ENCODE results near the gene PER2. TPM values are rescaled to one million over a fixed set of nuclear protein-coding genes. Genes with fewer than 3 reads are reported as not detected.

The PER2 gene
- total RNA-seq, 2 experiments from 2014 or later: 17.4 to 17.6 TPM

DNA sequence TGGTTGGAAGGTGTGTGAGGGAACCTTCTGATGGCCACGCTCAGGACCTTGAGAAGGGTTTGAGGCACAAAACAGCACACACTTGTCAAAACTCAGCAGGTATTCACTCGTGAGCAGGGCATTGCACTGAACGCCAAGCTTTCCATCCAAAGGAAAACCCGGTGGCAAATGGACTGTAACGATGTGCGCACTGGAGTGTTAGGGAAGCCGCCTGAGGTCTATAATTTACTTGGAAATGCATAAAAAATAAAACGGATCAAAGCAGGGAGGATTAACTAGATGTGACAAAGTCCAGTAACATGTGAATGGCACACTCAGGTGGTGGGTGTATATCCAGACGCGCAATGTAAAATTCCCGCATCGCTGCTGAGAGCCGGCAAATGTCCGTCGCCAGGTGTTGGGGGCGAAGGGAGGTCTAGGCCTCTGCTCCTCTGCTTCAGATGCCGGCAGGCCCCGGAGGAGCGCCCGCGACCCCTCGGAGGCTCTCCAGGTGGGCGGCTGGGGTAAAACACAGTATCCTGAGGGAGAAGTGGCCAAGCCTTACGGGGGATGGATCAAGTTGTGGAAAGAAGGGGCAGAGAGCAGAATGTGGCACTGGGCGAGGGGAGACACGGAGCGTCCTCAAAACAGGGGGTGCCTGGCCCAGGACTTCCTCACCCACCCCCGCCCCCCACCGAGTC, 63.9 kb downstream of the PER2 start:
- TF ChIP-seq, protein P1, sequence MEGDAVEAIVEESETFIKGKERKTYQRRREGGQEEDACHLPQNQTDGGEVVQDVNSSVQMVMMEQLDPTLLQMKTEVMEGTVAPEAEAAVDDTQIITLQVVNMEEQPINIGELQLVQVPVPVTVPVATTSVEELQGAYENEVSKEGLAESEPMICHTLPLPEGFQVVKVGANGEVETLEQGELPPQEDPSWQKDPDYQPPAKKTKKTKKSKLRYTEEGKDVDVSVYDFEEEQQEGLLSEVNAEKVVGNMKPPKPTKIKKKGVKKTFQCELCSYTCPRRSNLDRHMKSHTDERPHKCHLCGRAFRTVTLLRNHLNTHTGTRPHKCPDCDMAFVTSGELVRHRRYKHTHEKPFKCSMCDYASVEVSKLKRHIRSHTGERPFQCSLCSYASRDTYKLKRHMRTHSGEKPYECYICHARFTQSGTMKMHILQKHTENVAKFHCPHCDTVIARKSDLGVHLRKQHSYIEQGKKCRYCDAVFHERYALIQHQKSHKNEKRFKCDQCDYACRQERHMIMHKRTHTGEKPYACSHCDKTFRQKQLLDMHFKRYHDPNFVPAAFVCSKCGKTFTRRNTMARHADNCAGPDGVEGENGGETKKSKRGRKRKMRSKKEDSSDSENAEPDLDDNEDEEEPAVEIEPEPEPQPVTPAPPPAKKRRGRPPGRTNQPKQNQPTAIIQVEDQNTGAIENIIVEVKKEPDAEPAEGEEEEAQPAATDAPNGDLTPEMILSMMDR (IDR thresholded peaks at IDR 0.05): no peak
- H3K27me3 Mint-ChIP-seq: no peaks in the 10 kb centered on the region
- H3K9me3 Mint-ChIP-seq: no peaks in the 10 kb centered on the region
- no peak overlapping the region for H3K4me3 Mint-ChIP-seq
- H3K27ac Mint-ChIP-seq: no peak overlapping the region
- ATAC-seq: no peak
- CTCF ChIA-PET: no interaction called here
- H3K4me1 Mint-ChIP-seq (ENCODE audit: low read depth): no peaks in the 10 kb centered on the region
- POLR2A ChIA-PET: interaction anchor here (1.0 kb wide), 1 partner anchor 12 kb away, joined by 3 read pairs; no protein-coding TSS in a partner anchor
- no peak for DNase-seq
- H3K36me3 Mint-ChIP-seq (ENCODE audit: low read depth): no peaks in the 10 kb centered on the region
- intact Hi-C loops (cut with micrococcal nuclease): no loop called here

DNA sequence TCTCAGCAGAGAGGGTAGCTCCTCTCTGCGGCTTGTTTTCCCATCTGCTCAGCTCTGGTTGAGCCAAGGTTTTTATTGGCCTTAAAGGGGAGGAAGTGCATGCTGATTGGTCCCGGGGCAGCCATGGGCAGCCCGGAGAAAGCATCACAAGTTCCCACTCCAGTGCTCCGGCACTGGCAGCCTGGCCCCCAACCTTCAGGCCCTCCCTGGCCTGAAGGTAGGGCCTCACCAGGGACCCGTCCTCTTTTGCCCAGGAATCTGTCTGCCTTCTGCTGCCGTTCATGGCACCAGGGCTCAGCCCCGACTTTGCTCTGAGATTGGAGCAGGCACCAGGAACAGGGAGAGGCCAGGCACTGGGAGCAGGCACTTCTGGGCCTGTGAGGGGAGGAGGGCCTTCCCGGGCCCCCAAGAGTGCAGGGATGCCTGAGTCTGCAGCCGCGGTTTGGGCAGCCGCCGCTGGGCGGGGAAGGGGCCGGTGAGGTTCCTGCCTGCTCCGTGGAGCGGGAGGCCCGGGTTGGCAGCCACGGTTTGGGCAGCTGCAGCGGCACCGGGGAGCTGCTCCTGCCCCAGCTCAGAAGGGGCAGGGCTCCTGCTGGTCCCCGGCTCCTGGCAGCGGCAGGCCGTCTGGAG, 67.4 kb downstream of the PER2 start:
- Mint-ChIP-seq H3K9me3 (no peaks in the 10 kb centered on the region), H3K36me3 (ENCODE audit: low read depth) (no peaks in the 10 kb centered on the region), H3K4me1 (ENCODE audit: low read depth) (no peaks in the 10 kb centered on the region), H3K27ac (no peak overlapping the region), H3K27me3 (peaks cover 1% of the 10 kb centered on the region), H3K4me3 (peak overlapping the region; percentile 19)
- ChIA-PET CTCF (no interaction called here), POLR2A (no interaction called here)
- ATAC-seq (peak; percentile 24), DNase-seq (no peak)
- intact Hi-C loops (cut with micrococcal nuclease): no loop called here
- TF ChIP-seq, protein P1 (IDR thresholded peaks at IDR 0.05): no peak

DNA sequence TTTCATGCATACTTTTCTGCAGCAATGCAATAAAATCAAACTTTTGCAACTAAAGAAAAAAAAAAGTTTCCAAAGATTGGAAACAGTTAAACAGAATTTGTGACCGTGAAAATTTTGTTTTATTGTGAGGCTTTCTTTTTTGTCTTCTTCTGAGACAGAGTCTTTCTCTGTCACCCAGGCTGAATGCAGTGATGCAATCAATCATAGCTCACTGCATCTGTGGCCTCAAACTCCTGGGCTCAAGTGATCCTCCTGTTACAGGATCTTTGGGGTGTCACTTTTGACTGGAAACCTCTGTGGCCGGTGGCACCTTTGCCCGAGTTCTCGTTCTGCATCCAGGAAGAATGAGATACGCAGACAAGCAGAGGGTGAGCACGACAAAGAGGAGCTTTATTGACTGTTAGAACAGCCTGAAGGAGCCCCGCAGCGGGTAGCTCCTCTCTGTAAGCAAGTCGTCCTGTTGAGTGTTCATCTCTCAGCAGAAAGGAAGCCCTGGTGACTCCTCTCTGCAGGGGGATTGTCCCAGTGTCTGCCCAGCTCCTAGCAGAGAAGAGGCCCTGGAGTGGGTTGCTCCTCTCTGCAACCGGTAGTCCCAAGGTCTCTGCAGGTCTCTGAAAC, 68.0 kb downstream of the PER2 start:
- DNase-seq (no peak), ATAC-seq (no peak)
- no peaks in the 10 kb centered on the region for H3K36me3 Mint-ChIP-seq (ENCODE audit: low read depth)
- H3K4me3 Mint-ChIP-seq: no peak overlapping the region
- TF ChIP-seq, protein P1 (IDR thresholded peaks at IDR 0.05): no peak
- ChIA-PET CTCF (no interaction called here), POLR2A (no interaction called here)
- H3K27me3 Mint-ChIP-seq: peaks cover 4% of the 10 kb centered on the region
- H3K4me1 Mint-ChIP-seq (ENCODE audit: low read depth): no peaks in the 10 kb centered on the region
- intact Hi-C loops (cut with micrococcal nuclease): no loop called here
- H3K27ac Mint-ChIP-seq: no peak overlapping the region
- H3K9me3 Mint-ChIP-seq: no peaks in the 10 kb centered on the region

DNA sequence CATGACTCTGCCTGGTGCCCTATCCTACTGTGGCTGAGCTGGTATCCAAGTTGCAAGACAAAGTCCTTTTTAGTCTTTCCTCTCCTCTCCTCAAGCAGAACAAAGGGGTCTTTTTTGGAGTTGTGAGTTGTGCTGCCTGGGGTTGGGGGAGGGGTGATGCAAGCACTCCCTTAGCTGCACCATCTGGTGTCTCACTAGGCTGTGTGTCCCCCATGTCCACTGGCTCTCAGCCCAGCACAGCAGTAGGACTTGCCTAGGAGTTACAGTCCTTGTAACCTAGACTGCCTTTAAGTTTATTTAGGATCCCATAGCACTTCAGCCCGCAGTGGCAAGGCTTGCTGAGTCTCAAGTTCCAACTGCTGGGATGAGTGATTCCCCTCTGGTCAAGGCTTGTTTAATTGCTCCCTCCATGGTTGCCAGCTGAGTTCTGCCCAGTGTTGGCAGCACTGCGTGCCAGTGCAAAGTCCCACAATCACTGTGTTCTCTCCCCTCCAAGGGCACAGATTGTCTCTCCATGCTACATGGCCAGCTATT, 71.7 kb downstream of the PER2 start:
- Mint-ChIP-seq H3K4me3 (no peak overlapping the region), H3K9me3 (no peaks in the 10 kb centered on the region), H3K27me3 (peaks cover 18% of the 10 kb centered on the region), H3K36me3 (ENCODE audit: low read depth) (no peaks in the 10 kb centered on the region), H3K4me1 (ENCODE audit: low read depth) (no peaks in the 10 kb centered on the region), H3K27ac (no peak overlapping the region)
- intact Hi-C loops (cut with micrococcal nuclease): no loop called here
- TF ChIP-seq, protein P1 (IDR thresholded peaks at IDR 0.05): no peak
- CTCF ChIA-PET: no interaction called here
- ATAC-seq: no peak
- no peak for DNase-seq
- POLR2A ChIA-PET: interaction anchor here (2.0 kb wide), 1 partner anchor 13 kb away, joined by 8 read pairs; the partner anchor contains the start of gene ILKAP

DNA sequence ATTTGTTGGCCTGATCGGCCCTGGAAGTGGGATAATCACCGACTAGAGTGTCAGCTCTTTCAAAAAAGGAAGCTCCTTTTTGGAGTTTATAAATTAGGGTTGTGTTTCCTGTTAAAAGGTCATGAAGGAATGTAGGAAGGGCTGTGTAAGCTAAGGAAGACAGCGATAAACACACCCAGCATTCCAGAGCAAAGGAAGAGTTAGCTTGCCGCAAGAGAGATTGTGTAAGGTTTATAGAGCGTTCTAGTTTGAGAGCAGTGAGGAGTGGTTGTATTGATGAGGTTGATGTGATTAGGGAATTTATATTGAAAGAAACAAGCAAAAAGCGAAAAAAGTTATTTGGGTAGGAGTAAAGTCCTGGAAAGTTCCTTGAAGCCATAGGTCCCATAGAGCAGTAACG, 81.4 kb downstream of the PER2 start:
- no peak for ATAC-seq
- intact Hi-C loops (cut with micrococcal nuclease): no loop called here
- TF ChIP-seq, protein P1 (IDR thresholded peaks at IDR 0.05): no peak
- peaks cover 3% of the 10 kb centered on the region for H3K36me3 Mint-ChIP-seq (ENCODE audit: low read depth)
- peaks cover 6% of the 10 kb centered on the region for H3K4me1 Mint-ChIP-seq (ENCODE audit: low read depth)
- H3K9me3 Mint-ChIP-seq: no peaks in the 10 kb centered on the region
- H3K27ac Mint-ChIP-seq: no peak overlapping the region
- H3K4me3 Mint-ChIP-seq: no peak overlapping the region
- ChIA-PET CTCF (no interaction called here), POLR2A (interaction anchor here (1.3 kb wide), 1 partner anchor 82 kb away, joined by 3 read pairs; the partner anchor contains the start of gene PER2)
- no peak for DNase-seq
- H3K27me3 Mint-ChIP-seq: peaks cover 1% of the 10 kb centered on the region
